NT2/D1 (cell line): ENCODE results near the gene LMO3.

Experiments
- DNase-seq: peaks from one replicate; pipeline ENCODE4 v3.0.0-alpha.2; 2011; ENCODE audit warnings: low read depth, low spot score
- H3K27me3 ChIP-seq: 2 replicates; pipeline ENCODE4 v1.6.0; 2011; ENCODE audit warnings: mild to moderate bottlenecking; ENCODE audit not compliant: insufficient read length, insufficient read depth
- H3K36me3 ChIP-seq: 2 replicates; pipeline ENCODE4 v1.6.1; 2011; ENCODE audit warnings: mild to moderate bottlenecking, low read length, mixed read lengths; ENCODE audit not compliant: insufficient read depth, insufficient read length
- H3K4me1 ChIP-seq: 2 replicates; pipeline ENCODE4 v1.5.1; 2011; ENCODE audit not compliant: insufficient read depth, insufficient read length
- H3K4me3 ChIP-seq: 2 replicates; pipeline ENCODE4 v1.5.1; 2011; ENCODE audit warnings: low read depth; ENCODE audit not compliant: insufficient read length
- H3K9ac ChIP-seq: 2 replicates; pipeline ENCODE4 v1.6.0; 2011; ENCODE audit warnings: low read depth; ENCODE audit not compliant: insufficient read length
- H3K9me3 ChIP-seq: 2 replicates; pipeline ENCODE4 v1.5.1; 2011; ENCODE audit warnings: mild to moderate bottlenecking, low read length; ENCODE audit not compliant: insufficient read depth
- SUZ12 ChIP-seq: IDR thresholded peaks from 2 replicates; pipeline ENCODE4 v1.6.1; 2011; ENCODE audit not compliant: insufficient read length, insufficient read depth; ENCODE audit errors: extremely low read depth
- YY1 ChIP-seq: IDR thresholded peaks from 2 replicates; pipeline ENCODE4 v1.6.1; 2011; ENCODE audit not compliant: insufficient read length, insufficient read depth
- ZNF274 ChIP-seq: IDR thresholded peaks from 2 replicates; pipeline ENCODE4 v1.6.1; 2011; ENCODE audit warnings: mild to moderate bottlenecking, low read depth, low read length

Gene LMO3

DNA sequence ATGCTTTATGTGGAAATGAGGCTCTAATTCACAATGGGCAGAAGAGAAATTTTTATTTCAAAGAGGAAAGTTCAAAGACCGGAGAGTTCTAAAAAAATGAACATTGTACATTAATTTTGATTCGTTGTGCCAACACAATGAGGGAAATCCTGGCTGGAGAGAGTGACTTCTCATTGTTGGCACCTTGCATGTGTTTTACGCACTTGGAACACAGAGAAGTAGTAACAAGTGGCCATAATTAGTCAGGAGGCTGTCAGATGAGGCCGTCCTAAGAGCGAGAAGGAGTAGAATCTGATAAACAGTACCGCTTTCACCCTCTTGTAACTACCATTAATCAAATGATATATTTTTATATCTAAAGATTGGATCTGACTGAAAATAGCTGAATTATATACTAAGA is 6.9 kb downstream of the LMO3 start:
- no peak overlapping the region for H3K4me3 ChIP-seq
- no peaks in the 10 kb centered on the region for H3K4me1 ChIP-seq
- no peak for TF ChIP-seq YY1
- no peak for TF ChIP-seq SUZ12
- no peak for TF ChIP-seq ZNF274
- DNase-seq, result no peak
- no peaks in the 10 kb centered on the region for H3K36me3 ChIP-seq
- no peak overlapping the region for H3K9ac ChIP-seq
- peaks cover 4% of the 10 kb centered on the region for H3K27me3 ChIP-seq
- no peaks in the 10 kb centered on the region for H3K9me3 ChIP-seq

DNA sequence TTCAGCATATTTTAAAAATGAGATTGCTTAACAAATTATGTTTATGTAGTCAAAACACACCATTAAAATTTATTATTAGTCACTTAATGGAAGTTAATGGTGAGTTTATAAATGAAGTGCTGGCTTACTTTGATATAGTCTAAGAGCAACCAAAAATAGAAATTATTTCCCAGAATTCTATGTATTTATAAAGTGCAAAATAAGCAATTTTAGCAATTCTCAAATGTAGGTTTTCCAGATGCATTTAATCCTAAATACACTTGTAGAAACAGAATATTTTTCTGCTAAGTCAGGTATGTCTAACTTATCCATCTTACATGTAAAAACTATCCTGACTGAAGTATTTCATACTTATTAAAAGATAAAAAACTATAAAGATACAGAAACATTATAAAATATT is 11.2 kb downstream of the LMO3 start:
- TF ChIP-seq SUZ12 (no peak), ZNF274 (no peak), YY1 (no peak)
- H3K4me3 ChIP-seq, result no peak overlapping the region
- no peaks in the 10 kb centered on the region for H3K4me1 ChIP-seq
- H3K27me3 ChIP-seq, result no peaks in the 10 kb centered on the region
- H3K9ac ChIP-seq, result no peak overlapping the region
- DNase-seq, result no peak
- no peaks in the 10 kb centered on the region for H3K9me3 ChIP-seq
- H3K36me3 ChIP-seq, result no peaks in the 10 kb centered on the region

DNA sequence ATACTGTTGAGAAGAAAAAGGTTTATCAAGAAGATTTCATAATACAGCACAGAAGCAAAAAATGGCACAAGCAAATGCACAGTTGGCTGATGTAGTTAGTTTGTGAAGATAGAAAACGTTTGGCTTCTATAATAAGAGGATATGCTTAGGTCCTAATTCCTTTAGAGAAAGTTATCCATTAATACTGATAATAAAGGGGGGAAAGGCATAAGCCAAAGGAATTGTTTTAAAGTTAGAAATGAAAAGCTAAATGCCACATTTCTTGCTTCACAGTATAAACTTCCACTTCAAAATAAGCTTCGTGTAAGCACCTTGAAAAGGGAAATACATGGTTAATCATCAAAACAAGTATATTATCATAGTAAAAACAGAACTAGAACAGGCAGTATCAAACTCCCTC is 12.4 kb downstream of the LMO3 start:
- DNase-seq, result no peak

DNA sequence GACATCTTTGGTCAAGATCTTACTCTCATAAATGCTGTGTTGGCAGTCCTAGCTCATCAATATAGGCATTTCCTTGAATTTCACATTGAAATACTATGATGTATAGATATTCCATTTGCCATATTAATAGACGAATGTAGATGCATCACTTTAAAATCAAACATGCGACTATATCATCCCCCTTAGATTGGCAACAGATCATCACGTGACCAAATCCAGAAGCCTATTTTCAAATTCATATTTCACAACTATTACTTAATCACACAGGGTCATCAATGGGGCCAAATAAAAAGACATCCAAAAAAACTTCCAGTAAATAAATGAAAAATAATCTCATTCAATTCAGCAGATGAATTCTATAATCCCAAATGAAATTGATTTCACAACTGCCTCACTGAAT is 15.3 kb downstream of the LMO3 start:
- no peaks in the 10 kb centered on the region for H3K27me3 ChIP-seq

More for the DNA sequence above, 12.4 kb downstream of the LMO3 start:
- no peak overlapping the region for H3K9ac ChIP-seq
- H3K27me3 ChIP-seq, result no peaks in the 10 kb centered on the region
- H3K4me3 ChIP-seq, result no peak overlapping the region
- TF ChIP-seq ZNF274, result no peak
- no peak for TF ChIP-seq YY1
- TF ChIP-seq SUZ12, result no peak
- no peaks in the 10 kb centered on the region for H3K9me3 ChIP-seq
- no peaks in the 10 kb centered on the region for H3K4me1 ChIP-seq
- H3K36me3 ChIP-seq, result no peaks in the 10 kb centered on the region

DNA sequence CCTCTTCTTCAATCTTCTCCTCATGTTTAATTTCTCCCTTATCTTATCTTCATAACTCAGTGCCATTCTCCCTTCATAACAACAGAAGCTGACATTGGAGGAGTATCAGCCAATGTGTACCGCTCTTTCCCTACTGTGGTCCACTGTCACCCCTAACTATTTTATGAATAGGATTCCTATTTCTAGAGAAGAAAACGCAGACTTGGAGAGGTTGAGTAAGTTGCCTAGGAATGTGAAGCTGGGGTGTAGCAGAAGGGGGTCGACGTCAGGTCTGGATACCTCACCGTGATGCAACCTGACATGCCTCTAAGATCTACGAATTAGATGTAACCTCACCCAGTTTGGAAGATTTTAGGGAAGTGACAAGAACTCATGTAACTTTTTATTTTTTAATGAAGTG is 17.1 kb downstream of the LMO3 start:
- Histone ChIP-seq H3K4me1 (no peaks in the 10 kb centered on the region), H3K4me3 (no peak overlapping the region), H3K36me3 (no peaks in the 10 kb centered on the region), H3K9ac (no peak overlapping the region), H3K9me3 (no peaks in the 10 kb centered on the region), H3K27me3 (no peaks in the 10 kb centered on the region)
- DNase-seq, result no peak
- no peak for TF ChIP-seq ZNF274
- no peak for TF ChIP-seq YY1

More for the DNA sequence above, 15.3 kb downstream of the LMO3 start:
- no peak overlapping the region for H3K4me3 ChIP-seq
- no peak overlapping the region for H3K9ac ChIP-seq
- no peaks in the 10 kb centered on the region for H3K4me1 ChIP-seq
- TF ChIP-seq ZNF274 (no peak), YY1 (no peak), SUZ12 (no peak)
- no peaks in the 10 kb centered on the region for H3K36me3 ChIP-seq
- no peak for DNase-seq
- H3K9me3 ChIP-seq, result no peaks in the 10 kb centered on the region

DNA sequence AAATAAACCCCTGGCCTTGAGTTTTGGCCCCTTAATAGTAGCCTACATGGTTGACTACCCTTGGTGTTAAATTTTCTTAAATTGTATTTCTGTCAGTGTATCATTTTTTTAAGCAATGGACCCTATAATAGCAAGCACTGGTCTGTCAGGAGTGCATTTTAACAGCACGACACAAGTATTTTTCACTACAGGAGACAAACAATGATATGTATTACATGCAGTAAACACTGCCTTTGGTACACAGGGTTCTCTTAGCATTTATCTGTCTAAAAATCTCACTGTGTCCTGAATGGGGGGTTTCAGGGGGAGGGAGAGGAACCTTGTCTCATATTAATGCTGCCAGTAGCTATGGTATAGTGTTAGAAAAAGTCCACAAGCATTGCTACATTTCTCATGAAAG is 18.4 kb downstream of the LMO3 start:
- Histone ChIP-seq H3K4me3 (no peak overlapping the region), H3K4me1 (no peaks in the 10 kb centered on the region), H3K9me3 (no peaks in the 10 kb centered on the region), H3K27me3 (no peaks in the 10 kb centered on the region), H3K9ac (no peak overlapping the region), H3K36me3 (no peaks in the 10 kb centered on the region)
- no peak for DNase-seq
- TF ChIP-seq YY1 (no peak), SUZ12 (no peak), ZNF274 (no peak)

DNA sequence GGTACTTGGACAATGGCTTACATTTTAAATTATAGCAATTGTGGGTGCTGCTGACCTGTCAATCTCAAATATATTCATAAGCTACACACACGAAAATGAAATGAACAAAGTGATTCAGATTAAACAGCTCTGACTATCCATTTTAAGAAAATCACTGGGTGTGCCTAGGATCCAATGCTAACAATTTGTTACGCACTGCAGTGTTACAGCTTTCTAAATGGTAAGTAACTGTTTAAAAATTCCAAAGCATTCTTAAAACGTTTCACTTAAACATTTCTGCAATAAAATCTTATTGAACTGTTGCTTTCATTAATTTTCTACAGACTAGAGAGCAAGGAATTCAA is 18.9 kb downstream of the LMO3 start:
- no peaks in the 10 kb centered on the region for H3K36me3 ChIP-seq
- H3K9ac ChIP-seq, result no peak overlapping the region
- H3K4me3 ChIP-seq, result no peak overlapping the region
- TF ChIP-seq SUZ12, result no peak
- TF ChIP-seq YY1, result no peak
- TF ChIP-seq ZNF274, result no peak
- no peaks in the 10 kb centered on the region for H3K9me3 ChIP-seq
- no peaks in the 10 kb centered on the region for H3K4me1 ChIP-seq
- no peaks in the 10 kb centered on the region for H3K27me3 ChIP-seq
- DNase-seq, result no peak

DNA sequence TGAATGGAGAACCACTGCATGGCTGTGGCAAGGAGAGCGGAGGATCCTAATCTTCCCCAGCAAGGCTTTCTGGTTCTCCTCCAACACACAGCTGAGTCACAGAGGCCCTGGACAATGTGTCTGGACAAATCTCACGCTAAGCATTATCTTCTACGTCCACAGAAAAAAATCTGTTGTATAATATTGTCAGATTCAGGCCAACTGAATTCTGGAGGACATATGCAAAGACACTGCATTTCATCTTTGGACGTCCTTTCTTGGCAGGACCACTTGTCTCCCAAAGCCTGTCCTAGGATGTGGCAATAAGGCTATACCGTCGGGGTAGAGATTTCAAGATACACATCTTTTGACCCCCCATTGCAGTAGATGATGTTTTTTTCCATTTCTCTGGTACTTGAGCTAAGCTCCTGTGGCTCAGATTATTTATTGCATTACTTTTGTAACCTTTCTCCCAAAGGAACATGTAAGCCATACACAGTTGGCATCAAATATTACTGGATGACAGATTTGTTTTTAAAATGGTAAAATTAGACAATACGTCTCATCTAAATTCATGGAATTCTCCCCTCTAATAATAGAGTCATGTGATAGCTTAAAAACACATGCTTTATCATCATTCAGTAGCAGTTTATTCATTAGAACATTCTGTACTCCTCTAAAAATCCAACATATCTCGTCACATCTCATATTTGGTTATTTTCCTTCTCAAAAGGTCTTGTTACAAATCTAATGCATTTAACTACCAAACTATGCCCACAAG is 19.4 kb downstream of the LMO3 start:
- no peak for TF ChIP-seq ZNF274
- TF ChIP-seq SUZ12, result no peak
- no peak for TF ChIP-seq YY1
- no peaks in the 10 kb centered on the region for H3K27me3 ChIP-seq
- H3K9me3 ChIP-seq, result no peaks in the 10 kb centered on the region
- no peak overlapping the region for H3K4me3 ChIP-seq
- no peaks in the 10 kb centered on the region for H3K4me1 ChIP-seq
- no peak overlapping the region for H3K9ac ChIP-seq
- DNase-seq, result no peak
- H3K36me3 ChIP-seq, result no peaks in the 10 kb centered on the region
